Pulmonary artery endothelial cell (primary cell): ENCODE results near the gene HLX. TPM values are rescaled to one million over a fixed set of nuclear protein-coding genes. Genes with fewer than 3 reads are reported as not detected.

Experiments used
- DNase-seq: peaks from one replicate; pipeline ENCODE4 v3.0.0-alpha.2; 2011; ENCODE audit warnings: low read depth, low spot score
- total RNA-seq: library from RNA; depleted of rRNA; stranded (reverse); fragments of >200 nt; gene quantifications from 2 replicates; pipeline ENCODE4 v1.2.3, GENCODE V29; 2014

The HLX gene
- total RNA-seq, 1 donor from 2014 or later = 16.3 TPM

DNA sequence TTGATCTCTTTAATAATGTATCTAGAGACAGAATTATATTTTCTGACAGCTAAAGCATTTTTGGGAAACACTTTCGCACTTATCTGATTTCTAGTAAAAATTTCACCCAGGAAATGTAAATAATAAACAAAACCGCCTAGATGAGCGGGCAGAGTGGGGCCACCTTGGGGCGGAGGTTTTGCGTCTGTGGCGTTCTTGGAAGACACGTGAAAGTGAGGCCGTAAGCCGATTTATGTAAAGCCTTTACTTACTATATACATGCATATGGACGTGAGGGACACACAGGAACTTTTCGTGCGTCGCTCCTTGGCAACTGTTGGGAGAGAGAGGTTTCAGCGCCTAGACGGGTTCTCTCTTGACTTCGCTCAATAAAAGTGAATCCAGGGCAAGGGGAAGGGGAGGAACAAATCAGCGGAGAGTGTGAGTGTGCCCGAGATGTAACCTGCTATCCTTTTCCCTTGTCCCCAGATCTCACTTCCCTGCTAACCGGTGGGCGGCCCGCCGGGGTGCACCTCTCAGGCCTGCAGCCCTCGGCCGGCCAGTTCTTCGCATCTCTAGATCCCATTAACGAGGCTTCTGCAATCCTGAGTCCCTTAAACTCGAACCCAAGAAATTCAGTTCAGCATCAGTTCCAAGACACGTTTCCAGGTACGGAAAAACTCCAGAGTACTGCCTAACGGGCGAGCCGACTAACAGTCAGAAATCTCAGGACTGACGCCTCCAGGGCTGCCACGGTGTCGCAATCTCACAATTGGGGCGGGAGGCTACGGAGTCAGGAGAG lies 1.7 kb downstream of the HLX start:
- DNase-seq = no peak

DNA sequence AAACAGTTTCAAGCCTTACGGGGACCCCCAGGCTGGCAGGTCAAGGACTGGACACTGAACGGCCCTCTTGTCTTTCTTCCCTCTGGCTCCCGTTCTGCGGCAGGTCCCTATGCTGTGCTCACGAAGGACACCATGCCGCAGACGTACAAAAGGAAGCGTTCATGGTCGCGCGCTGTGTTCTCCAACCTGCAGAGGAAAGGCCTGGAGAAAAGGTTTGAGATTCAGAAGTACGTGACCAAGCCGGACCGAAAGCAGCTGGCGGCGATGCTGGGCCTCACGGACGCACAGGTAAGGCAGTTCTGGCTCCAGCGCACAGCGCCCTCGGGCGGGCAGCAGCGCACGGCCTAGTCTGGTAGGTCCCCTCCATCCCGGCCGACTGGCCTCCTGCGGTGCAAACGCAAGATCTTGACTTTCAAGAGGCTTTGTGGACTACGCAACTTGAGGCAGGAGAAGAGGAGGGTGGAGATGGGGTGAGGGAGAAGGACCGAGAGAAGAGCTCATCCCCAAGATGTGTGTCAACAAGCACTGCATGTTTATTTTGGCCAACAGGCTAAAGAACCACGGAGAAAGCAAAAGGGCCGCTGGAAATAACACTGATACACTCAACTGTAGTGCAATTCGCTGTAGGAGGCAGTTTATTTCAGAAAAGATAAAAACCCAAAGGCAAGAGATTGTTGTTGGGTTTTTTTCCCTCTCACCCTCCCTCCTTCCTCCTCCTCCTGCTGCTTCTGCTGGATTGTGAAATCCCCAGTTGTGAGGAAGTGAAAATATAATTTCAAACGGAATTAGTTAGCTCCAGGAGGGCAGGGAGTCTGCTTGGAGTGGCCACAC lies 3.0 kb downstream of the HLX start:
- no peak for DNase-seq

DNA sequence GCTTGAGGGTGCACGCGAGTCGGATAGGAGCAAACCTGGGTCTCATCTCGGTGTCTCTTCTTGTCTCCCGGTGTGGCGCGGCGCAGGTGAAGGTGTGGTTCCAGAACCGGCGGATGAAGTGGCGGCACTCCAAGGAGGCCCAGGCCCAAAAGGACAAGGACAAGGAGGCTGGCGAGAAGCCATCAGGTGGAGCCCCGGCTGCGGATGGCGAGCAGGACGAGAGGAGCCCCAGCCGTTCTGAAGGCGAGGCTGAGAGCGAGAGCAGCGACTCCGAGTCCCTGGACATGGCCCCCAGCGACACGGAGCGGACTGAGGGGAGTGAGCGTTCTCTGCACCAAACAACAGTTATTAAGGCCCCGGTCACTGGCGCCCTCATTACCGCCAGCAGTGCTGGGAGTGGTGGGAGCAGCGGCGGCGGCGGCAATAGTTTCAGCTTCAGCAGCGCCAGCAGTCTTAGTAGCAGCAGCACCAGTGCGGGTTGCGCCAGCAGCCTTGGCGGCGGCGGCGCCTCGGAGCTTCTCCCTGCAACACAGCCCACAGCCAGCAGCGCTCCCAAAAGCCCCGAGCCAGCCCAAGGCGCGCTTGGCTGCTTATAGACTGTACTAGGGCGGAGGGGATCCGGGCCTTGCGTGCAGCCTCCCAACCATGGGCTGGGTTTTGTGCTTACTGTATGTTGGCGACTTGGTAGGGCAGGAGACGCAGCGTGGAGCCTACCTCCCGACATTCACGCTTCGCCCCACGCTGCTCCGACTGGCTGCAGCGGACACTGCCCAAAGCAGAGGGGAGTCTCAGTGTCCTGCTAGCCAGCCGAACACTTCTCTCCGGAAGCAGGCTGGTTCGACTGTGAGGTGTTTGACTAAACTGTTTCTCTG lies 5.1 kb downstream of the HLX start:
- DNase-seq = no peak

DNA sequence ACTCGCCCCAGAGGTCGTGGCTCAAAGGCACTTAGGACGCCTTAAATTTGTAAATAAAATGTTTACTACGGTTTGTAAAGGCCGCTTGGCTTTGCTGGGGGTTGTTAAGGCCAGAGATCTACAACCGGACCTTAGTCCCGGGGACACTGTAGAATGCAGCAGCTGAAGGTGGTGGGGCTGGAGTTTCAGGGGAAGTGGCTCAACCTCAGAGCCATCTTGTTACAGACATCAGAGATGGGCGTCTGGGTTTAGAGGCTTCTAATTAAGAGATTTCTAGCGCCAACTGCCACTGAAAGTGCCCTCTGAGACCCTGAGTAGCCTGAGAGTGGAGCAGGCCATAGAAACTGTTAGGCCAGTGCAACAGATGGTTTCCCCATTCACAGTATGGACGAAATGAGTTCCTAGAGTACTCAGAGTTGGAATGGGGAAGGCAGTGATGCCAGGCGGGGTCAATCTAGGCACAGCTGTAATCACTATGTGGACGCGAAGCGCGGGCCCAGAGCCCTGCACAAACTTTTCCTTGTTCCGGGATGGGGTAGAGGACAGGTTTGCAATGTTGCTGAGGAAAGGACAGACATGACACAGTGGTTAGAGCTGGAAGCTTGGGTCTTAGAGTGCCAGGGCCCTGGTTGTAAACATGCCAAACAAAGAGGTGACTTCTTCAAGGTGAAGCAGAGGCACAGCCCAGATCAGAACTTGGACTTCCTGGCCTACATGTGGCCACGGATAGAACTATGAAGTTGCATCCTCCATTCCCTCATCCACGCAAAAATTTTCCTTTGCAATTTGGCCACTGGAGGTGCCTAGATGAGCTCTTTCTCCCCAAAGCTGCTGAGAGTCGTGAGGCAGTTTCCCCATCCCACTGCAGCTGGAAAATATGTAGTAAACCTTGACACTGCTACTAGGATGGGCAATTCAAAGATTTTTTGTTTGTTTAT lies 6.0 kb downstream of the HLX start:
- no peak for DNase-seq

DNA sequence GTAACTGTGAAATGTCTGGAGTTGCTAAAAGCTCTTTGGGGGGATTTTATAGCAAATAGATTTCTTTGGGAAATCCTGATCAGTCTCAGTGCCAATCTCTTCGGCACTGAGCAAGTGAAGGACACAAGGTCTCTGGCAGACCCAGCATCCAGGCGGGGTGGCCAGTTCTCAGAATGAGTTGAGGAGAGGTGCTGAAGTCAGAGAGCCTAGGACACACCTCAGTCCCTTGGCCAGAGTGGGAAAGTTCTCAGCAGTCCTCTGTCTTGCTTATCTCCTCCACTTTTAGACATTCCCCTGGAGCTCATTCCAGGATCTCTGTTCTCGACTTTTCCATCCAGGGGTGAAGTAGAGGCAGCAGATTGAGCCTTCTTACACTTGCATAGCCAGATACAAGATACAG lies 6.7 kb downstream of the HLX start:
- DNase-seq = no peak

DNA sequence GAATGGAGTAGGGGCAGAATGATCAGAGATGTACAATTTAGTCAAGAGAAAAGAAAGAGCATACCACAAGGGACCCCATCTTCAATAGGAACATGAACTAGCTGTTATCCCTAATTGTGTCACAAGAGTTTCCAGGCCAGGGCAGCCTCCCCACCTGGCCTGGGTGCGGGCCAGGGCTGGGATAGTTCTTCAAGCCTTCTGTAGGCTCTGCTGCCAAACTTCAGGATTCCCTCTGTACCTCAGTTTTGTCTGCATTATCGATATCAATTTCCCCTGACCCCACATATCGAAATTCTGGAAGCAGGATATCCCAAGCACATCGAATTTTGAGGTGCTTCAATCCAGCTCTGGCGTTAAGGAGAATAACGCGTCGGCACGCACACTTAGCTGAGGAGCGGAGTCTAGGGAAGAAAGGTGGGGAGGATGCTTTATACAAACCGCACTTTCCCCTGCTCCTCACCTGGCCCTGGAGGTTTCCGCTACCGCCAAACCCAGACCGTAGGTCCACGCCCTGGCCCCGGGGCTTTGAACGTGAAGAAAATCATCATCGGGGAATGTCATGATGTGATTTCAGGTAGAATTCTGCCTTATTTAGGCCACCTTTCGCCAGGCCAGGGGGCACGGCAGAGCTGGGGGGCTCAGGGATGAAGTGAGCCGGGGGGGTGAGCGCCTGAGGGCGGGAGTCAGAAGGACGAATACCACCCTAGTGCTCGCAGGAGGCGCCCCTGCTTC lies 7.4 kb downstream of the HLX start:
- no peak for DNase-seq

DNA sequence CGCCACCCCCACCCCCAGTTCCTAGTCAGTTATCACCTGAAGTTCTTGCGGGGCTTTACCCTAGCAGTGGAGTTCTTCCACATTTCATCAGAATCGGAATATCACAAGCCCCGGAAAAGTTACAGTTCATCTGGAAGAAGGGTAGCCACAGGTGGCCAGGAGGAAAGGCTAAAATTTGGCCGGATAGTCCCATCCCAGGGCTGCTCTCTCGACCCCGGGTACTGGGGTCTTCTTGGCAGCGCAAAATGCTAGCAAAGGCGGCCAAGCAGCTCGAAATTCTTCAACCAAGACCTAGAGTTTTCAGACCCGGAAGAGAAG lies 7.9 kb downstream of the HLX start:
- no peak for DNase-seq

DNA sequence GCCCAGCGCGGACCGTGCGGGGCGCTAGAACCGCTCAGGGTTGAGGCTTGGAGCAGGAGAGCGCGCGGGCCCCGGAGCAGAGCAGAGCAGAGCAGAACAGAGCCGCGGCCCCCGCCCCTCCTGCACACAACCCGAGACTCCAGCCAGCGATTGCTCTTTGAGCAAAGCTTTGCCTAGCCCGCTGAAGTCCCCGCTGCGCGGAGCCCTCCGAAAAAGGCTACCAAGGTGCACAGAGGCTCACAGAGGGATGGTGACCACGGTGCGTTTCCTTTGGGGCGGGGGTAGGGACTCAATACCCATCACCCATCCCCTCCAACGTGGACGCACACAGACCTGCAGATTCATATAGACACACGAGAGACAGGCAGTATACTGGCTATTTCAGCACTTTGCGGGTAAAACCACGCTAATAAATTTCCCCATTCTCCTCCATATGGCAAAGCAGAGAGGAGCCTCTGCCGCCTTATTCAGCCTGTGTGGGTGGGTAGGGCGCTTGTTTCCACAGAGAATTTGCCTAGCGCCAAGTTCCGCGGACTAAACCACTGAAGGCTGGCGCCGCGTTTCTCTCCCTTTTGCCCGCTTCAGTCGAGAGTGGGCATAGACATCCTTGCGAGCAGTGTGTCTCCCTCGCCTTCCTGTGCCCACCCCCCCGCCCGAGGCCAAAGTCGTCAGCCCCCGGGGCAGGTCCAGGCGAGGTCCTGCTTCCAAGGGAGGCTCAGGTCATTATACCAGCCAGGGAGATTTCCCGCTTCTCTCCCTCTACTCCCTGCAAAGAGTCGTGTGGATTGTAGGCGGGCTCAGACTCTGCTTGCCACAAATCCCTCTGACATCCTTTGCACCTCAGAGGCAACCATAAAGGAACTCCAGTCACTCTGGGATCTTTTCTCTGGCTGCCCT lies 8.5 kb downstream of the HLX start:
- DNase-seq = no peak

DNA sequence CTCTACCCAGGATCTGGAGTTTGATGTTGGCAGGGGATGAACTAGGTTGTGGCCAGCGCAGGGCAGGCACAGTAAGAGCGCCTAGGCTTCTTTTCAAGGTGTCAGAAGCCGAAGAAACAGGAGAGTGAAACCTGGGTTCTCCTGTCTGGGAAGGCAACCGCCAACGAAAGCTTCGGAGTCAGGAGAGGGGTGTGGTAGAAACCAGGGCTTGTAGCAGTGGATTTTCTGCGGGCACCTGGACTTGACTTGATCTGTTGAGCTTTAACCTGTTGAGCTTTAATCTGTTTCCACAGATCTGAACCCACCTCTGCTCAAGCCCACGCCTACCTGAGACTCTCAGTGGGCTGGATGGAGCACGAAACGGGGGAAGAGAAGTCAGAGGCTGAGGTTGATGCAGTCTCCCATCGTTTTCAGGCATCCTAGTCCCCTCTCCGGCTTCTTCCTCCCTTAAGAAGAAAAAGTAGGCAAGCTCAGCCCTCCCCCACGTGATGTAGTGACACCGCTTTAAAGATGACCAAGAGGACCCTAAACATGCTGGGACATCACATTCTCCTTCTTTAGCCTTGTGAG lies 9.3 kb downstream of the HLX start:
- DNase-seq = no peak

DNA sequence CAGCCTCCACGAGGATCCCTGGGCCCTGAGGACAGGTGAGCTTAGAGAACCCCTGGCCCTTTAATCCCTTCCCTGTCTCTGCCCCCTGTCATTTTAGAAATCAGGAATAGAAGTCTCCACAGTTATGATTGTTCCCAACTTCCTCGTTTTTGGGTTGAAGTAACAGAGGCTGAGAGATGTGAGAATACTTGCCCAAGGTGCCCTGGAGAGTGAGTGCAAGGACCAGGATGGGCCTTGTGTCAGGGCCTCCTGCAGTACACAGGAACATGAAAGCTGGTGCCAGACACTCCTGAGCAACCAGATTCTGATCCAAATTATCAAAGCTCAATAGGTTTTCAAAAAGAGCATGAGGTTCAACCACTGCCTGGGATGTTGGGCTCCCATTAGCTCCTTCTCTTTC lies 10.1 kb downstream of the HLX start:
- DNase-seq = no peak

DNA sequence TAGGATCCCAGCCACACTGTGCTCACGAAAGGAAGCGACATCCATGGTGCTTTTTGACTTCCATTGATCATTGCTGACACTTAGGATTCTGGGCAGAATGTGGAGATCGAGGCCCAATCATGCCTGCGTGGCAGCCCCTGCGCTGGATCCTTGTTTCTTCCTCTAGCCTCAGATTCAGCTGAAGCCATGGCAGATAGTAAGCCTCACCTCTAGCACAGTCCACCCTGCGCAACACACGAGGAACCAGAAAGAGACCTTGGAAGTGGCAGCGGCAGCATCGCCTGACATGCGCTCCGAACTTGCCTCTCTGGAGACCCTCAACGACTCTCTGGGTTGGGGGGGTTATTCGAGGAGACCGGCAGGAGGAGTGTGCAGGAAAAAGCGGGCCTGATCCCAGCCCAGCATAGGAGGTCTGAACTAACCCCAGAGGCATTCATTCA lies 10.6 kb downstream of the HLX start:
- DNase-seq = no peak

DNA sequence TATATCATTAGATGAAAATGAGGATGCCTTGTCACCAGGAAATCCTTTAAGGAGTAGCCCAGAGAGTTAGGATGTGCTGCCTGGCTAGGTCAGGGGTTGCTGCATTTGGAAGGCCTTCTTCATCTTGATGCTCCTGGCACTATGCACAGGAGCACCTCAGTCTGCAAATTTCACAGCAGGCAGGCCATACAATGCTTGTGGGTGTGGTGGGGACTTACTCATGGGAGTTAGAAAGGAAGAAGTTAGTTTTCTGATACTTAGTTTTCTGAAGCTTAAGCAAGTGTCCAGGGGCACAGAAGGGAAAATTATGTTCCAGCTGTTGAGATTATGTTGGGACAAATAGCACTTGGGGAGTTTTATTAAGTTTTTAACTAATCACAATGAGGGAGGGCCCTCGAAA lies 11.4 kb downstream of the HLX start:
- DNase-seq = no peak

DNA sequence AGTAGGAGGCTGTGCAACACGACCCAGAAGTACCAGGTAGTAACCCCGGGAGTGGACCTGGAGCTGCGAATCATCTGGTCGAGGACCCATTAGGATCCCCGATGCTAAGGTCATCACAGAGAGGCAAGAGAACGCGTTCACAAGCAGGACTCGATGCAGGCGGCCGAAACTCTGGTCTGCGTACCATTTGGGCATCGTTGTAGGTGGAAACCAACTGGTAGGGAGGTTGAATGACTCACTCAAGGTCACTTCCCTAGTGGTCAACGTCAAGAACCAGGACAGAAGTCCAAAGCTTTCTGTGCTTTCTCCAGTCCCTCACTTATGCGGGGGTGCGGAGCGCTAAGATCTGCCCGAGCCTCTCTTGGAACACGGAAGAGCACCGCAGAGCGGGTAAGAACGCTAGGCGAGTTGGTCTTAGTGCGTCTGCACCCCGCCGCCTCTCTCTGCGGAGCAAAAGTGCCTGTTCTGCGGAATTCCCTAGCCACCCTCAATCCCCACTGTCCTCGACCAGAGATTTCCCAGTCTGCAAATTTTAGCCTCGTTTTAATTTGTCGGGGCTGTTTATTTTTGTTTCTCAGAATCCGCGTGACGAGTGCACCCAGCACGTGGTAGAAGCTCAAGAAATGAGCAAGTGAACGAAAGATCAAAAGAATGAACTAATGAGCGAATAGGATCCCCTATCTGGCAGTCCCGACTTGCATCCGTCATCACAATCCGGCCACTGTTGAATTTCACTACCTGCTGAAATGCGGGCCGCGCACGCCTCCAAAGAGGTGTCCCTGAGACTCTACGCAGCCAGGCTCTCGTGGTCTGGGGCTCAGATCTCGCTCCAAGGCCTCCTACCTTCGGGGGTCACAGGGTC lies 12.2 kb downstream of the HLX start:
- DNase-seq = no peak

DNA sequence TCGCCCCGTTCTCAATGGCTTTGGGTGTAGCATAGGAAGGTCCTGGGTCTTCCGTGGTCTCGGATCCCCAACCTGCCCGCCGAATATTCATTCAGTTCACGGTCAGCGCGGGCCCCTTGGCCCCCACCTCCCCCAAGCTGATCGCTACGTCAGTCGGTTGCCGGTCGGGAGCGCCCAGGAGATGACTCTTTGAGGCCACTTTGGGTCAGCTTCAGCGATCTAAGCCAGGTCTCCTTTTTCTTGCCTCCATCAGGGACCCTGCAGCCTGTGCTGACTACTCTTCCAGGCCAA lies 12.8 kb downstream of the HLX start:
- no peak for DNase-seq

DNA sequence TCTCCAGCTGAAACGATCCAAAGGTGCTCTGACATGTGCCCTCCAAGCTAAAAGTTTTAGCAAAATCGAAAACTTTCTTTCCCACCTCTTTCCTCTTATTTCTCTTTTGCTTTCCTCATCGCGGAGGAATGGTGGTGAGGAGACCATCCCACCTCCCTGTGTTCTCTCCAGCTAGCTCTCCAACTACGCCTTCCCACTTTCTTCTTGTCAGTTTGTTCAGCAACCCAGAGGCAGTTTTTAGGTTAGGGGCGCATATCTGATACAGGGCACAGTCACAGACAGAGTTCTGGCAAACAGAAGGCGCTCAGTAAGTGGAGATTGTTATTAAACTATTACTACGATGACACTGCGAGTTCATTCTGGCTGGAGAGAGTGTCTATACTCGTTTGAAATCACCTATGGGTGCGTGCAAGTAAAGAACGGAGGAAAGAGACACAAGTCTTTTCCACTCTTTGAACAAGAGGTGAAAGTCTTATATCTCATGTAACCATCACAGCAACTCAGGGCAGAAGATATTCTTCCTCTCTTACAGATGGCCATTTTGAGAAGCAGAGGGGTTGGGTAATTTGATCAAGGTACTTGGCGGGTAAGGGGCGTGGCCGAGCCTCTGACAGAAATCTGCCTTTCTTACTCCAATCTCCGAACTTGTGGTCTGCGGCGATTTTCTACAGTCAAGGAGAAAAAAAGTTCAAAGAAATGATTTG lies 13.9 kb downstream of the HLX start:
- no peak for DNase-seq

DNA sequence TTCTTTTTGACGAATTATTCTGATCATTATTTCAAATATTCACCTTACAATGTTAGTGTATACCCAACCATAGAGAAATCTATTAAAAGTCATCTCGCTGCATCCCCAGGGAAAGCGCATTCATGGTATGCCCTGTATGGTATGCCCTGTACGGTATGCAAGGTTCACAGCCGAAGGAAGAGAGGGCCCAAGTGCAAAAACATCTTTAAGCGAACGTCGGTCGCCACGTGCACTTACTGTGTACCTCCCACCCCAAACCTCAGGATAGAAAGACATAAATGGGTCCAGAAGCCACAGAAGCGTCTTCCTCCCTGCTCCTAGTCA lies 14.4 kb downstream of the HLX start:
- no peak for DNase-seq

DNA sequence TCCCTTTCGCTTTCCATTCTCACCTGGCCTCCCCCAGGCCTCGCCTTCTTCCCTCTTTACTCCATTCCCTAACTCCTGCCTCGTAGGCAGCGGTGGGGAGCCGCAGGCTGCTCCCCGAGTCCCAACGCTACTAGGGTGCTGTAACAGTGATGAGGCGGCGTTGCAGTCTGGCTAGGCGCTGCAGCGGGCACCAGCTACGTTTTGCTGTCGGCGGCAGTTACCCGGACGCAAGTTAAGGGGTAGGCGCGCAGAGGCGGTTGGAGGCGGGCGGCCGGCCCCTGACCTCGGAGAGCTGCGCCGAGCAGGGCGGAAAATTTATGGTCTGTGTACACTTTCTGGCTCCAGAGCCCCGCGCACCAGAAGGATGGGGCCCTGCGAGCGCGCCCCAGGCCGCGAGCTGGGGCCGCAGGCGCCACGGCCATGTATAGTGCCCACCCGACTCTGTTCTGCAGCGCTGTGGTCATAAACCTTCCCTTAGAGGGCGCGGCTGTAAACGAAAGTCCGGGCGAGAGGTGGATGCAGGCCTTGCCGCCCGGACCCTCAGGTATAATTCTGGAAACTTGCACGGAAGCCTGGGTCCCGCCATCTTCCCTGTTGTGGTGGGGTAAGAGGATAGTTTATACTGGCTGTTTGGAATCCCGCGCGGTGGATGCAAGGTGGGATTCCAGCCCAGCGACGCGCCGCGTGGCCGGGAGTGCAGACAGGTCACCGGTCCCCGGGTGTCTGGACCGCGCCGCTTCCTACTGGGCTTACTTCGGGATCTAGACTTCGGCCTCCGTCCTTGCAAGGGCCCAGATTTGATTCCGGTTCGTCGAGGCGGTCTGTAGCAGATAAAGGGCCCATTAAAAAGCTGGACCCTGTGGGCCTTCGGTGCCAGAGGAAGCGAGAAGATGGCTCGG lies 15.0 kb downstream of the HLX start:
- no peak for DNase-seq
